ENCODE results near the gene RUSC1. TPM values are rescaled to one million over a fixed set of nuclear protein-coding genes. Genes with fewer than 3 reads are reported as not detected.
A peak's percentile ranks its signal among the peaks of the same experiment; 100 is the strongest.

RUSC1 gene
- total RNA-seq, 1 experiment from 2014 or later, result 69.2 TPM

DNA sequence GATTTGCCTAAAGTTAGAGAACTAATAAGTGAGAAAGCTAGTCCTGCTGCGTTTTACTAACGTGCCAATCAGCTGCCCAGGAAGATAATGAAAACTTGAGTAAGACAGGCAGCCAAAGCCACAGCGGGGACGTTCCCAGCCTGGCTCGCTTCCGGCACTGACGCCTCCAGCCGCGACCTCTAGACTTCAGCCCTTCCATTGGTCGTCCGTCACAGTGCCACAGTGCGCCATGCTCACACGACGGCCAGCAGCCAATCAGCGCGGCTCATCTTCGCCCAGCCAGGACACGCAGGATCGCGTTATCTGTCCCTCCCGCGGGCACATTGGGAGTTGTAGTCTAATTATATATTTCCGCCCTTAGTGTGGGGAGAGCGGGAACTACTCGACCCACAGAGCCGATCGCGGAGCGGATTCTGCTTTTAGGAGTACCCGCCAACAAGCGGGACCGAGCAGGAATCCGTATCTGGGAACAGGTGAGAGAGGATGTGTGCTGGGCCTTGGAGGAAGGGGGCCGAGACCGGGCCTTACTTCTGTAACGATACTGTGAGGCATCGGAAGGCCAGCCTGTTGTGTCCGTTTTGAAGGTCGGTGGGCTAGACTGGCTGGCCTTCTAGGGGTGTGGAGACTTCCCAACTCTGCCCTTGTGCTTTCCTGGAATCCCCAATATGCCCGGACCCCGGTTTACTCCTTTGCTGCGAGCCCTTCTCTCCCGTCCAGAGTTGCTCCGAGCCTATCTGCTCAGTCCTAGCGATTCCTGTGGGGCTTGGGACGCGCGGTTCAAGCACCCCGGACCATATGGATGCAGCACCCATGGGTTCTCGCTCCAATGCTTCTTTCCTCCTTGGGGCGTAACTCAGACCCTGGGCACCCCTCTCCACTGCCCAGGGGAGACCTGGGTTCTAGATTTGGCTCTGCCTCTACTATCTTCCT lies 11.9 kb upstream of the RUSC1 start, which contains the start of gene FDPS (continued):
- peak; percentile 96 for TF ChIP-seq ZBTB33 (IDR thresholded peaks at IDR 0.05; ENCODE audit: extremely low read depth, insufficient replicate concordance, low read length)
- no peak for TF ChIP-seq ZNF274 (IDR thresholded peaks at IDR 0.05; ENCODE audit: low read depth, low read length)
- TF ChIP-seq, protein P1, sequence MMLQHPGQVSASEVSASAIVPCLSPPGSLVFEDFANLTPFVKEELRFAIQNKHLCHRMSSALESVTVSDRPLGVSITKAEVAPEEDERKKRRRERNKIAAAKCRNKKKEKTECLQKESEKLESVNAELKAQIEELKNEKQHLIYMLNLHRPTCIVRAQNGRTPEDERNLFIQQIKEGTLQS (IDR thresholded peaks at IDR 0.05), result no peak
- peak; percentile 84; the same call in 1 of the 2 replicates for TF ChIP-seq ELF1 (IDR thresholded peaks at IDR 0.05; ENCODE audit: borderline replicate concordance, low read depth)

DNA sequence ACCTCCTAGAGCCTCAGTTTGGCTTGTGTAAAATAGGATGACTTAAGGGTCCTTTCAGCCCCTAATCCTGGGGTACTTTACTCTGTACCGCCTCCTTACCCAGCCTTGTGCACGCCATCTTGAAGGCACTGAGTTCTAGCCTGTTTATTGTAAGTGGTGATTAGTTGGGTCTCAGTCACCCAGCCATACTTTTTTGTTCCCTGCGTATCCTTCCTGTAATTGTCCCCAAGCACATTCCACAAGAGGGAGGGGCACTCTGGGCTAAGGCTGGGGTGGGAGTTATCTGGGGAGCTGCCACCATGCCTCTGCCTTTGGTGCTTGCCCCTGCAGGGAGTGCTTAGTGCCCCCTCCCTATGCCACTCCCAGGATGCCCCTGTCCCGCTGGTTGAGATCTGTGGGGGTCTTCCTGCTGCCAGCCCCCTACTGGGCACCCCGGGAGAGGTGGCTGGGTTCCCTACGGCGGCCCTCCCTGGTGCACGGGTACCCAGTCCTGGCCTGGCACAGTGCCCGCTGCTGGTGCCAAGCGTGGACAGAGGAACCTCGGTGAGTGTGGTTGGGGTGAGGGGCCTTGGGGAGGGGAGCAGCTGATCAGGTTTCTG lies 11.2 kb upstream of the RUSC1 start:
- no peak for DNase-seq (ENCODE audit: low read depth, low spot score)

More for the DNA sequence above, 11.2 kb upstream of the RUSC1 start:
- CTCF ChIA-PET, result no interaction called here
- RAD21 ChIA-PET (ENCODE audit: low non-redundant PET in 1 of 2, low total read pairs in 2 of 2, uncharacterized antibody in 2 of 2, unreplicated experiment in 2 of 2), result no interaction called here
- POLR2A ChIA-PET, result no interaction called here
- peaks cover 8 to 26% of the 10 kb centered on the region in 2 experiments; a peak in 3 of 4 replicates for H3K4me1 ChIP-seq (ENCODE audit: control insufficient read depth in 1 of 2, insufficient read depth in 2 of 2, low read length in 2 of 2)
- no peak for TF ChIP-seq MAX (IDR thresholded peaks at IDR 0.05)
- no peak for TF ChIP-seq ZNF274 (IDR thresholded peaks at IDR 0.05; ENCODE audit: low read depth, low read length)
- TF ChIP-seq FOSL1 (IDR thresholded peaks at IDR 0.05; ENCODE audit: low read depth), result no peak
- TF ChIP-seq REST (IDR thresholded peaks at IDR 0.05; ENCODE audit: low read depth), result no peak
- no peak for TF ChIP-seq SIN3A (IDR thresholded peaks at IDR 0.05; ENCODE audit: low read depth)
- no peak for TF ChIP-seq ZFX (IDR thresholded peaks at IDR 0.05)
- TF ChIP-seq CBX3 (IDR thresholded peaks at IDR 0.05; ENCODE audit: low read depth), result no peak
- no peak for TF ChIP-seq TCF7L2 (IDR thresholded peaks at IDR 0.05; ENCODE audit: borderline replicate concordance, extremely low read depth, insufficient read depth, insufficient read length)
- TF ChIP-seq SRF (IDR thresholded peaks at IDR 0.05; ENCODE audit: low read depth), result no peak
- no peak for TF ChIP-seq POLR2AphosphoS5 (IDR thresholded peaks at IDR 0.05; ENCODE audit: low read depth, low read length)
- TF ChIP-seq POLR2A (IDR thresholded peaks at IDR 0.05; ENCODE audit: borderline replicate concordance, extremely low read depth, insufficient read depth, insufficient read length), result no peak
- no peak for TF ChIP-seq EZH2phosphoT487 (IDR thresholded peaks at IDR 0.05; ENCODE audit: borderline replicate concordance)
- TF ChIP-seq CEBPB (IDR thresholded peaks at IDR 0.05; ENCODE audit: low read depth), result no peak
- no peak for TF ChIP-seq ELF1 (IDR thresholded peaks at IDR 0.05; ENCODE audit: borderline replicate concordance, low read depth)
- TF ChIP-seq EGR1 (IDR thresholded peaks at IDR 0.05; ENCODE audit: low read depth), result no peak
- intact Hi-C loops (cut with micrococcal nuclease), result loop anchor here (5.0 kb wide), 1 partner anchor 57 kb away; no protein-coding TSS in a partner anchor
- H3K27ac ChIP-seq (ENCODE audit: low read depth, low read length), result peak overlapping the region; percentile 88
- peak overlapping the region; percentile 89 for H3K4me2 ChIP-seq (ENCODE audit: low read length)
- peak overlapping the region; percentile 96 for H3K9ac ChIP-seq (ENCODE audit: low read length)
- H3K9me2 ChIP-seq (ENCODE audit: insufficient read depth), result no peaks in the 10 kb centered on the region
- no peaks in the 10 kb centered on the region for H4K20me1 ChIP-seq (ENCODE audit: insufficient read depth)
- peaks cover 0 to 17% of the 10 kb centered on the region in 2 experiments; a peak in 2 of 4 replicates for H3K36me3 ChIP-seq (ENCODE audit: control insufficient read depth in 1 of 2, insufficient read depth in 2 of 2, low read length in 2 of 2)
- ATAC-seq, result peak; percentile 6; the same call in 1 of the 2 replicates
- no TSS peak for BruUV-seq (replicated peaks)
- no peaks in the 10 kb centered on the region for H3K27me3 ChIP-seq (ENCODE audit: insufficient read depth, low read length)
- H3K9me3 ChIP-seq (ENCODE audit: control insufficient read depth in 1 of 2, insufficient read depth in 1 of 2, low read depth in 1 of 2, low read length in 2 of 2), result no peaks in the 10 kb centered on the region
- H3K4me3 ChIP-seq (replicated peaks in 1 of 2; ENCODE audit: low read depth in 1 of 2, low read length in 2 of 2), result peak overlapping the region; percentile 82 to 99
- H2AFZ ChIP-seq (ENCODE audit: low read depth, low read length, poor library complexity, severe bottlenecking), result no peak overlapping the region
- peaks cover 47% of the 10 kb centered on the region for H3K79me2 ChIP-seq (ENCODE audit: insufficient read depth, low read length)

Data from HCT116 (cell line).